ENCODE results near the gene SPEF1.
"Not testable (repeated sequence)": the region's sequence is repeated elsewhere in the genome, so short reads cannot be mapped to it uniquely, and the experiment has no call there.

Gene SPEF1

GRCh38 chr20:3811467-3812258 lies 30.4 kb upstream of the SPEF1 start:
- peak; percentile 82 to 89 for DNase-seq (ENCODE audit: low read depth in 2 of 2, low spot score in 1 of 2)

GRCh38 chr20:3808544-3808943 lies 27.3 kb upstream of the SPEF1 start:
- no peak for DNase-seq (ENCODE audit: low read depth in 2 of 2, low spot score in 1 of 2)

DNA sequence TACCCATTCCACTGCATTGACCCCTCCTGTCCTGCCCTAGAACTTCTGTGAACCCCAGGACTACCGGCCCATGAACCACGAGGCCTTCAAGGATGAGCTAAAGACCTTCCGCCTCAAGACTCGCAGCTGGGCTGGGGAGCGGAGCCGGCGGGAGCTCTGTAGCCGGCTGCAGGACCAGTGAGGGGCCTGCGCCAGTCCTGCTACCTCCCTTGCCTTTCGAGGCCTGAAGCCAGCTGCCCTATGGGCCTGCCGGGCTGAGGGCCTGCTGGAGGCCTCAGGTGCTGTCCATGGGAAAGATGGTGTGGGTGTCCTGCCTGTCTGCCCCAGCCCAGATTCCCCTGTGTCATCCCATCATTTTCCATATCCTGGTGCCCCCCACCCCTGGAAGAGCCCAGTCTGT lies 23.5 kb upstream of the SPEF1 start:
- DNase-seq (ENCODE audit: low read depth in 2 of 2, low spot score in 1 of 2) = no peak

- DNase-seq (ENCODE audit: low read depth in 2 of 2, low spot score in 1 of 2) = no peak
Measured at GRCh38 chr20:3804254-3804751, 23.1 kb upstream of the SPEF1 start.

GRCh38 chr20:3803854-3804253 lies 22.6 kb upstream of the SPEF1 start:
- no peak for DNase-seq (ENCODE audit: low read depth in 2 of 2, low spot score in 1 of 2)

GRCh38 chr20:3803289-3803688 lies 22.0 kb upstream of the SPEF1 start:
- no peak for DNase-seq (ENCODE audit: low read depth in 2 of 2, low spot score in 1 of 2)

DNA sequence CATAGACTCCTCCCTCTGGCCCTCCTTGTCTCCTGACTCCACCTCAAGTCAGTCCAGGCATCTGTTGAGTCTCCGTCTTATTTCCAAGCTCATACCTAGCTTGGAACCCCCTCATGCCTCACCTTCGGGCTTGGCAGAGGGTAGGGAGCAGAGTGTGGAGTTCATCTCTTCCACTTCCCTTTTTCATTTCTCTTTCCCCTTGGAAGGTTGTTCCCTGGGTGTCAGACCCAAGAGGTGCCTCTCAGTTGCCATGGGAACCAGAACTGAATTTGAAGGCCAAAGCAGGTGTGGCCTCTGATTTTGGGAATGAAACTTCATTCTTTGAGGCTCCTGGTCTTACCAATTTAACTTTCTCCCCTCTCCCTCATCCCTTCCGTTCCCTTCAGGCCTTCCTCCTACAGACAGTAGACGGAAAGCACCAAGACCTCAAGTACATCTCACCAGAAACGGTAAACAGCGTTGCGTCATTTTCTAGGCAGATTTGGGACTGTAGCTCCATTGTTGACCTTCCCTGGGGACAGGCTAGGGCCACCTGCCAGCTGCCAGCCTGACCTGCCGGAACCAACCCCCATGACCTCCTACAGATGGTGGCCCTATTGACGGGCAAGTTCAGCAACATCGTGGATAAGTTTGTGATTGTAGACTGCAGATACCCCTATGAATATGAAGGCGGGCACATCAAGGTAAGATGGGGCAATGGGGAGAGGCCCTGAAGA lies 21.4 kb upstream of the SPEF1 start:
- DNase-seq (ENCODE audit: low read depth in 2 of 2, low spot score in 1 of 2) = no peak

GRCh38 chr20:3801846-3802245 lies 20.6 kb upstream of the SPEF1 start:
- DNase-seq (ENCODE audit: low read depth in 2 of 2, low spot score in 1 of 2) = no peak

DNA sequence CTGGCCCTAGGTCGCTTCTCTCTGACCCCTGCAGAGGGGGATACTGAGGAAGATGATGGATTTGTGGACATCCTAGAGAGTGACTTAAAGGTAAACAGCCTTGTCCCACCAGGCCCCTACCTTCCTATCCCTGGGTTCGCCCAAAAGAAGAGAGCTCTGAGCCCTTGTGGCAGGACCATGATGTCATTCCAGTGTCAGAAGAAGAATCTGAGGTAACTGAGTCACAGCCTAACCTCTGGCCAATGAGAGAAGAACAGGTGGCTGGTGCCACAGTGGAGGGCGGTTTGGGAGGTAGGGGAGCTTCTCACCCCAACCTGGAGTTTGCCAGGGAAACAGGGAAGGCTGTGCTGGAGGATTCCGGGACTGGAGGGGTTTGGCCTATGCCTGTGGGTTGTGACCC lies 20.1 kb upstream of the SPEF1 start:
- DNase-seq (ENCODE audit: low read depth in 2 of 2, low spot score in 1 of 2) = no peak

- no peak for DNase-seq (ENCODE audit: low read depth in 2 of 2, low spot score in 1 of 2)
Measured at GRCh38 chr20:3800878-3801260, 19.6 kb upstream of the SPEF1 start.

DNA sequence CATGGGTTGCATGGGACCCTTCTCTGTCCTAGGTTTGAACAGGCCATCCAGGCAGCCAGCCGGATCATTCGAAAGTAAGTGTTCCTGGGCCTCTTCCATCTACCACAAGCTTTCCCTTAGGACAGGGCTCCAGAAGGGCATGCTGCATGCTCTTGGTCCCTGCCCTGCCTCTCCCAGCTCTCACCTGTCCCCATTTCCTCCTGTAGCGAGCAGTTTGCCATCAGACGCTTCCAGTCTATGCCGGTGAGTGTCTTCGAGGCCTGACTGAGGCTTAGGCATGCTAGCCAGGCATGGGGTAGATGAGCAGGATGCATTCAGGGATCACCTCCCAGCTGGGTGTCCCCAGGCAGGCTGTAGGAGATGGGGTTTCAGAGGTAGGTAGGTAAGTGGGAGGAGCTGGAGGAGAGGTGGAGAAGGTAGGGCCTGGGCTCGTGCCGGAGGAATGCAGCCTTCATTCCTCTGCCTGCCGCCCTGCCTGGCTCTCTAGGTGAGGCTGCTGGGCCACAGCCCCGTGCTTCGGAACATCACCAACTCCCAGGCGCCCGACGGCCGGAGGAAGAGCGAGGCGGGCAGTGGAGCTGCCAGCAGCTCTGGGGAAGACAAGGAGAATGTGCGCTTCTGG lies 19.1 kb upstream of the SPEF1 start:
- DNase-seq (ENCODE audit: low read depth in 2 of 2, low spot score in 1 of 2) = no peak

DNA sequence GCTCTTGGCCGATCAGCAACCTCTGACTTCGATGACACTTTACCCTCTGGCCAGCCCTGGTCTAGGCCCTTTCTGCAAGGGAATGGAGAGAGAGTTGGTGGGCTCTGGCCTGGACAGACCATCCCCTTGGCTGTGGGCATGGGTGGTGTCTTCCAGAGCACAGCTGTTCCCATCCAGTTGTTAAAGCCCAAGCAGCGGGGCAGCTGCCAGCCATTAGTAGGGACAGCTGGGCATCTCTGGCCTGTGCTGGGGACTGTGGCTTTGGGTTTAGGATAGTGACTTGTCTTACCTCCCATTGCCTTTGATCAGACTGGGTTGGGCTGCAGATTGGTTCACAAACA lies 17.6 kb upstream of the SPEF1 start:
- no peak for DNase-seq (ENCODE audit: low read depth in 2 of 2, low spot score in 1 of 2)

- no peak for DNase-seq (ENCODE audit: low read depth in 2 of 2, low spot score in 1 of 2)
Measured at GRCh38 chr20:3798373-3798768, 17.1 kb upstream of the SPEF1 start.

- no peak for DNase-seq (ENCODE audit: low read depth in 2 of 2, low spot score in 1 of 2)
Measured at GRCh38 chr20:3797592-3798372, 16.5 kb upstream of the SPEF1 start.

- DNase-seq (ENCODE audit: low read depth in 2 of 2, low spot score in 1 of 2) = no peak
Measured at GRCh38 chr20:3797226-3797545, 15.9 kb upstream of the SPEF1 start.

DNA sequence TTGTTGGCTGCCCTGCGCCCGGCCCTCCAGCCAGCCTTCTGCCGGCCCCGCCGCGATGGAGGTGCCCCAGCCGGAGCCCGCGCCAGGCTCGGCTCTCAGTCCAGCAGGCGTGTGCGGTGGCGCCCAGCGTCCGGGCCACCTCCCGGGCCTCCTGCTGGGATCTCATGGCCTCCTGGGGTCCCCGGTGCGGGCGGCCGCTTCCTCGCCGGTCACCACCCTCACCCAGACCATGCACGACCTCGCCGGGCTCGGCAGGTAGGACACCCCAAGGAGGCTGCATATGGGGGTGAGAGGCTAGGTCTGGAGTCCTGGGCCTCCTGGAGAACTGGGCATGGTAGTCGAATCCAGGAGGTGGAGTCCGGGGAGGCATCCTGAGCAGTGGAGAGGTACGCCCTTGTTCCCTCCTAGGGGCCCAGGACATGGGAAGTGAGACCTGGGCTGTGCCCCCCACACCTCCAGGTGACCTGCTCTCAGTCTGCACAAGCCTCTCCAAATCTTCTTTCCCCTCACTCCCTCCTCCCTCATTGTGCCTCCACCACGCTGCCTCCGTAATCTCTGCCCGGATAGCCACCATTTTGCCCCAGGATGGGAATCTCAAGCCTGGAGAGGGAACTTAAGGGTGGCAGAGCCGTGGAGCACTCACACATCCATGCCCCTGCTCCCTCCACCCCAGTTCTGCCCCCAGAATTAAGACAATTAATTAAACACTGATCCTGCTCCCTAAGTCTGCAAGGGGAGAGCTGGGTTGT lies 15.4 kb upstream of the SPEF1 start:
- no peak for DNase-seq (ENCODE audit: low read depth in 2 of 2, low spot score in 1 of 2)

GRCh38 chr20:3795511-3796468 lies 14.5 kb upstream of the SPEF1 start, which contains the start of gene CDC25B:
Gene CDC25B, plus strand, starts transcription at chr20:3796310. Its CDS starts 222 bp downstream, at chr20:3796532.
- peak; percentile 77 to 81 for DNase-seq (ENCODE audit: low read depth in 2 of 2, low spot score in 1 of 2)

DNA sequence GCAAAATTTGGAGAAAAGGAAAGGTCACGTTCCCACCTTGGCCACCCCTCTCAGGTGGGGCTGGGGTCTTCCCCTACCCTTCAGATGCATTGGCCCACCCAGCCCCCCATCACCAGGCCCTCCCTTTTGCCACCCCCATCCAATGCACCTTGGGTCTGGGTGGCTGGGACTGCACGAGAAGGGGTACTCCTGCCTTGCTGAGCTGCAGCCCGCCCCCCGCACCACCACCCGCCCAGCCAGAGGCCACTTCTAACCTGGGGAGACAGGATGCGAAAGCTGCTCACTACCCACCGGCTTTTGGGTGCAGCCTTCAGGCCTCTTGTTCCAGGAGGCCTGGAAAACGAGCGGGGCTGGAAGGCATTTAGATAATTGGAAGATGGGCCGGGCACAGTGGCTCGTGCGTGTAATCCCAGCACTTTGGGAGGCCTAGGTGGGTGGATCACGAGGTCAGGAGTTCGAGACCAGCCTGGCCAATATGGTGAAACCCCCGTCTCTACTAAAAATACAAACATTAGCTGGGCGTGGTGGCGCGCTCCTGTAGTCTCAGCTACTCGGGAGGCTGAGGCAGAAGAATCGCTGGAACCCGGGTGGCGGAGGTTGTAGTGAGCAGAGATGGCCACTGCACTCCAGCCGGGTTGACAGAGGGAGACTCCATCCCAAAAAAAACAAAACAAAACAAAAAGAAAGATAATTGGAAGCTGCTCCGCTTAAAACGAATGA lies 13.6 kb upstream of the SPEF1 start:
- no peak for DNase-seq (ENCODE audit: low read depth in 2 of 2, low spot score in 1 of 2)

DNA sequence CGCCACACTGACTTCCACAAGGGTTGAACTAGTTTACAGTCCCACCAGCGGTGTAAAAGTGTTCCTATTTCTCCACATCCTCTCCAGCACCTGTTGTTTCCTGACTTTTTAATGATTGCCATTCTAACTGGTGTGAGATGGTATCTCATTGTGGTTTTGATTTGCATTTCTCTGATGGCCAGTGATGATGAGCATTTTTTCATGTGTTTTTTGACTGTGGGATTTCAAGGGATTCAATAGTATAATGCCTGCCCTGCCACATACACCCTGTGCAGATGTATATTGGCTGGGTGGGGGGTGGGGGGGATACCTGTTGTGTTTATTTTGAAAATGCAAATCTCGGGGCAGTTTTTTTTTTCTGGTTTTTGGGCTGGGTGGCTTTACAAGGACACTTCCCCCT lies 12.9 kb upstream of the SPEF1 start:
- DNase-seq (ENCODE audit: low read depth in 2 of 2, low spot score in 1 of 2) = not testable (repeated sequence)

Data from stimulated activated CD8-positive, alpha-beta memory T cell treated with anti-CD3 and anti-CD28 coated beads, Interleukin-4, amount 100 ng/mL, for 4 hours (primary cell).